Measurements from ENCODE around the gene TSC22D3.
"Not testable (repeated sequence)": the region's sequence is repeated elsewhere in the genome, so short reads cannot be mapped to it uniquely, and the experiment has no call there.

Gene TSC22D3

DNA sequence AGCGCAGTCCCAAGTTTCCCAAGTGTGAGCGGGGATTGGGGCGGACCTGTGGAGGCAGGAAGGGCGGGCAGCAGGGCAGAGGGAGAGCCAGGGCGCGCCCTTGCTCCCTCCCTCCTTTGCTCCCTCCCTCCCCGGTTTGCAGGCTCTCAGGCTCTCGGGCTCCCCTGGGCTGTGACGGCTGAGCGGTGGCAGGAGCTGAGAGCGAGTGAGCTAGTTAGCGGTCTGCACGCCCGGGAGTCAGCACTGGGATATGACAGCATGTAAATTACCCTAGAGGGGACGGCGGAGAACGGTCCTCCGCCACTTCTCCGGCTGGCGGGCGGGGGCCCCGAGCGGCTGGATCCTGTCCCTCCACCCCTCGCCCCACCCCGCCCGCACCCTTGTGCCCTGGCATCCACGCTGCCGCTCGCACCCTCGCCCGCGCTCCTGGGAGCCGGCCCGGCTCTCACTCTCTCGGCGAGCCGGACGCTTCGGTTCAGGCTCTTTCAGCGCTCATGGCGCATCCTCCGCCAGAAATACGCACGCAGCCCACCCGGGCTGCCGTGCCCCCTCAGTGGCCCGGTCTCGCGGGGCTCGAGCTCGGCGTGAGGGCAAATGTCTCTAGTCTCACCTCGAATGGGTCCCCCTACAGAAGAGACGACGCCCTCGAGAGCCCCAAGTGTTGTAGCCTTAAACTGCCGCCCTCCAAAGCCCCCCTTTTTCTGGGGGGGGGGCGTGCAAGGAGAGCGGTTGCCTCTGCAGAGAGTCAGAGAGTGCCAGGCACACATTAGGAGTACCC, at the start of gene TSC22D3:
Gene TSC22D3, minus strand, starts transcription at position 54 of the 778 bp plus-strand sequence. CDS start 368 bp downstream, outside the sequence.
- in situ Hi-C loops (cut with MboI; ENCODE audit: low sequenced_read_pairs): loop anchor here (5.0 kb wide), 1 partner anchor 114 kb away; no protein-coding TSS in a partner anchor

DNA sequence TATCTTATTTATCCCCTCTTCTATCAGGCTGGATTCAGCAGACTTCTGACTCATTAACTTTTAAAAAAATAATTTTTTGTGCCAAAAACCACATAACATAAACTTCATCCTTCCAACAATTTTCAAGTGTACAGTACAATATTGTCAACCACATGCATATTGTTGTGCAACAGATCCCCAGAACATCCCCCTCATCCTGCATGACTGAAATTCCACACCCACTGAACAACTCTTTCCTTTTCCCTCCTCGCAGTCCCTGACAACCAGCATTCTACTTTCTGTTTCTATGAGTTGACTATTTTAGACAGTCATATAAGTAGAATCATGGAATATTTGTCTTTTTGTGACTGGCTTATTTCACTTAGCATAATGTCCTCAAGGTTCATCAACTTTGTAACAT, 47.9 kb upstream of the TSC22D3 start:
- in situ Hi-C loops (cut with MboI; ENCODE audit: low sequenced_read_pairs): no loop called here

DNA sequence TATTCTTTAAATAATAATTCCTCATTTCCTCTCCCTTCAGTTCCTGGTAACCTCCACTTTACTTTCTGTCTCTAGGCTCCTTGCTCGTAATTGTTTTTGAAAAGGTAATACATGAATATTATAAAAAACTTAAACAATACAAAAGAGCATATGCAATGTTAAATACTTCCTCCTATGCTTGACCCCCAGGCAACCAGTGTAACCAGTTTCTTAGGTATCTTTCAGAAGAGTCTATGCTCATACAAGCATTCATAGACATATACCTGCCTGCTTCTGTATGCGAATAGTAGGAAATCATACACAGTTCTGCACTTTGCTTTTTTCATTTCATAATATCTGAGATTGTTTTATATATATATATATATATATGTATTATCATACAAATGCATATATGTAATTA, 47.5 kb upstream of the TSC22D3 start:
- in situ Hi-C loops (cut with MboI; ENCODE audit: low sequenced_read_pairs): no loop called here

DNA sequence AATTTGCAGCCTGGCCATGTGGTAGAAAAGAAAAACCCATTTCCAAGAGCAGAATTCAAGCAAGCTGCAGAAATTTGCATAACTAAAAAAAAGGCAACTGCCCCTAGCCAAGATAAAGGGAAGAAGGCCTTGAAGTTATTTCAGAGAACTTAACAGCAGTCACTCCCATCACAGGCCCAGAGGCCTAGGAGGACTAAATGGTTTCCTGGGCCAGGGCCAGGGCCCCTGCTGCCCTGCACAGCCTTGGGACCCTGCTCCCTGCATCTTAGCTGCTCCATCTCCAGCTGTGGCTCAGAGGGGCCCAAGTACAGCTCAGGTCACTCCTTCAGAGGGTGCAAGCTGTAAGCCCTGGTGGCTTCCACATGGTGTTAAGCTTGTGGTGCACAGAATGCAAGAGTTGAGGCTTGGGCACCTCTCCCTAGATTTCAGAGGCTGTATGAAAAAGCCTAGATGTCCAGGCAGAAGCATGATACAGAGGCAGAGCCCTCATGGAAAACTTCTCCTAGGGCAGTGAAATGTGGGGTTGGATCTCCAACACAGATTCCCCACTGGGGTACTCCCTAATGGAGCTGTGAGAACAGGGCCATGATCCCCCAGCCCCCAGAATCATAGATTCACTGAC, 43.4 kb upstream of the TSC22D3 start:
- in situ Hi-C loops (cut with MboI; ENCODE audit: low sequenced_read_pairs): no loop called here

DNA sequence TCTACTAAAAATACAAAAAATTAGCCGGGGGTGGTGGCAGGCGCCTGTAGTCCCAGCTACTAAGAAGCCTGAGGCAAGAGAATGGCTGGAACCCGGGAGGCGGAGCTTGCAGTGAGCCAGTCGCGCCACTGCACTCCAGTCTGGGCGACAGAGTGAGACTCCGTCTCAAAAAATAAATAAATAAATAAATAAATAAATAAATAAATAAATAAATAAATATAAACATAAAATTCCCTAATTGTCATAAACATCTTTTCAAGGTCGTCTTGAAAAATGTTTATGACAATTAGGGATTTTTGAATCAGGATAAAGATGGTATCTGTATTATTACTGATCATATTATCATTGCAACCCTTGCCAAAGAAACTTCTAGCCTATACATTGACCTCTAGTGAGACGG, 34.5 kb upstream of the TSC22D3 start:
- in situ Hi-C loops (cut with MboI; ENCODE audit: low sequenced_read_pairs): not testable (repeated sequence)

DNA sequence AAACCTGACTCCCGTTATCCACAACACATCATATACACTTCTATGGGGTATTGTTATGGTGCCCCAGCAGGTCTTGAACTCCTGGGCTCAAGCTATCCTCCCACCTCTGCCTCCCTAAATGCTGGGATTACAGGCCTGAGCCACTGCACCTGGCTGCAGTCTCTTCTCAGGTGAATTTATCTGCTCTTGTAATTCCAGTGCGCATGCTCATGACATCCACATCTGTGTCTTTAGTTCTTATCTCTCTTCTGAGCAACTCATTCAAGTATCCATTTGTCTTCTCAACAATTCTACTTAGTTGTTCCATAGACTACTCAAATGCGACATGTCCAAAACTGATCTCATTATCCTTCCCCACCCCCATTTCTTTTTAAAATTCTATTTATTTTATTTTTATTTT, 29.6 kb upstream of the TSC22D3 start:
- in situ Hi-C loops (cut with MboI; ENCODE audit: low sequenced_read_pairs): no loop called here

DNA sequence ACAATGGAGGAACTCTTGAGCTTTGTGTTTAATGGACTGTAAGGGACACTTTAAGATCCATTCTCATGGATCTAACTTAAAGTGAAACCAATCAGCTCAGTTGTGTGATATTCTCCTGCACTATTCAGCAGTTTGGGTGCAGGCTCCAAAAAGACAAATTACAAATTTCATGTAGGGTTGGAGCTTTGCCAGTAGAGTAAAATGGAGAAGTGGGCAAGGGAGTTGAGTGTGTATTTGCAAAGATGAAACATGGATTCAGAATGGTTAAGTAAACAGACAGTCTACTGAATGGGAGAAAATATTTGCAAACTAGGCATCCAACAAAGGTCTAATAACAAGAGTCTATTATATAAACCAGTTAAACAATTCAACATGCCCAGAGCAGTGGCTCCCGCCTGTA, 28.8 kb upstream of the TSC22D3 start:
- in situ Hi-C loops (cut with MboI; ENCODE audit: low sequenced_read_pairs): no loop called here

DNA sequence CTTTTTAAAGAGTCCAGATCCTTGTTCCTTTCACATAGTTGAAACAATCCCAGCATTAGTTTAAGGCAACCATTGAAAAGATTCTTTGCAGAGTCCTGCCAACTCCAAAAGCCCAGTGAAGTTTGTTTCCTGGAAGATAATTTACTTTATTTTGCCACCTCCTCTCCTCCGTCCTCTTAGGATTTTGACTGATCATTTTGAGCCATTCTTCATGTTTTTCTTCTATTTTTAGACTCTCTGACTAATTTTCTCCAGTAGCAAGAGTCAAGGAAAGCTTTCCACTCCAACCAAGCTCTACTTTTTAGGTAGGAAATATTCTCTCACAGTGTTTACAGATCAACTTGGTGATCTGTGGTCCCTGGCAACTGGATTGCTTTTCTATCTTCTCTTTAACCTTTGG, 12.2 kb upstream of the TSC22D3 start:
- in situ Hi-C loops (cut with MboI; ENCODE audit: low sequenced_read_pairs): loop anchor here (10.0 kb wide), 1 partner anchor 143 kb away; no protein-coding TSS in a partner anchor

DNA sequence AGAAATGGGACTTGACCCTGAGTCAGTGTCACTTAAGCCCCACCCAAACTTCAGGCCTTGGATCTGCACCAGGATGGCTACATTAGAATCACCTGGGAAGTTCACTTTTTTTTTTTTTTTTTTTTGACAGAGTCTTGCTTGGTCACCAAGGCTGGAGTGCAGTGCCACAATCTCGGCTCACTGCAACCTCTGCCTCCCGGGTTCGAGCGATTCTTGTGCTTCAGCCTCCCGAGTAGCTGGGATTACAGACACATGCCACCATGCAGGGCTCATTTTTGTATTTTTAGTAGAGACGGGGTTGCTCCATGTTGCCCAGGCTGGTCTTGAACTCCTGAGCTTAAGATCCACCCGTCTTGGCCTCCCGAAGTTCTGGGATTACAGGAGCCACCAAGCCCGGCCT, 4.9 kb upstream of the TSC22D3 start:
- in situ Hi-C loops (cut with MboI; ENCODE audit: low sequenced_read_pairs): loop anchor here (10.0 kb wide), 1 partner anchor 136 kb away; no protein-coding TSS in a partner anchor

DNA sequence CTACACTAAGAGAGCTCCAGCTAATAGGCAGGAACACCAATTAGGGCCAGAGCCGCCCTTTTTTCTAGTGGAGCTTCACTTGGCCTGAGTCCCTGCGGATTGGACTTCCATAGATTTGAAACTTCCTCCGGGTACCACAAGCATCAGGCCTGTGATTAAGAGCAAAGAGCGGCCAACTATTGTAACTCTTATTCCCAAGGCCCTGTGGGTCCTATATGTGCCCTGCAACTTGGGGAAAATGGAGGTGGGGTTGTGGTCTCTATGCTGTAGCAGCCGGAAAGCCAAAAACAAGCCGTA, 1.9 kb upstream of the TSC22D3 start, which contains the start of gene NCBP2L:
Gene NCBP2L, plus strand, starts transcription at position 198 of the 297 bp plus-strand sequence. CDS start 16,488 bp downstream, outside the sequence.
- in situ Hi-C loops (cut with MboI; ENCODE audit: low sequenced_read_pairs): loop anchor here (5.0 kb wide), 1 partner anchor 115 kb away; no protein-coding TSS in a partner anchor

DNA sequence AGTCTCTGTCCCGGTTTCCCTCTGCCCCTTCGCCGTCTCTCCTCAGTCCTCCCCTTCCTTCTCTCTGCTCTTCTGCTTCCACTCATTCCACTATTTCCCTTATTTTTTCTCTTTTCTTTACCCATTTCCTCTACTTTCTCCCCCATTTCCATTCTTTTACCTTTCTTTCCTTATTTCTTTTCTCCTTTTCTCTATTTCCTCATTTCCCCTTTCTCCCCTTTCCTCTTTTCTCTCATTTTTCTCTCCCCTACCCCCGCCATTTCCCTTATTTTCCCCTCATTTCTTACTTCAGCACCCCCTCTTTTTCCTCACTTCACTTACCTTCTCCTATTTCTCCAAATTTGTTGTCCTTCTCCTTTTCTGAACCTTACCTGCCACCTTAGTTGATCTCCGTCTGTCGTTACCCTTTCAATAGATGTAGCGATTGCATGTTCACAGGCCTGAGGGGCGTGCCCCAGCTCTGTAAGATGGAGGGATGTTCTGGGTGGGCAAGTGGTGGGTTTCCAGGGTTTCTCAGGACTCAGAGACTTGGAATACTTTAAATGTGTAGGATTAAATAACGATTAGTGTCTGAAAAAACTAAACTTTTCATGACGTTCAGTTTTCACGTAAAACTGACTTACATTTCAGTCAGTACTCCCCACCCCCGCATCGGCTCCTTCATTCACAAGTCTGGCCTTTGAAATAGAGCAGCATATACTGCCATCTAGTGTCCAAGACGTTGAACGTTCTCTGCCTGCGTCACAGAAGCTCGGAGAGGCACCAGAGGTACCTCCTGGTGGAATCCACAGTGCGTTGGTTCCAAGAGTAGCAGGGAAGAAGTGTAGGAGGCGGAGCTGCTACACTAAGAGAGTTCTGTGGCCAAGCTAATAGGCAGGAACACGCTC, 1.3 kb upstream of the TSC22D3 start:
- in situ Hi-C loops (cut with MboI; ENCODE audit: low sequenced_read_pairs): loop anchor here (5.0 kb wide), 1 partner anchor 115 kb away; no protein-coding TSS in a partner anchor

DNA sequence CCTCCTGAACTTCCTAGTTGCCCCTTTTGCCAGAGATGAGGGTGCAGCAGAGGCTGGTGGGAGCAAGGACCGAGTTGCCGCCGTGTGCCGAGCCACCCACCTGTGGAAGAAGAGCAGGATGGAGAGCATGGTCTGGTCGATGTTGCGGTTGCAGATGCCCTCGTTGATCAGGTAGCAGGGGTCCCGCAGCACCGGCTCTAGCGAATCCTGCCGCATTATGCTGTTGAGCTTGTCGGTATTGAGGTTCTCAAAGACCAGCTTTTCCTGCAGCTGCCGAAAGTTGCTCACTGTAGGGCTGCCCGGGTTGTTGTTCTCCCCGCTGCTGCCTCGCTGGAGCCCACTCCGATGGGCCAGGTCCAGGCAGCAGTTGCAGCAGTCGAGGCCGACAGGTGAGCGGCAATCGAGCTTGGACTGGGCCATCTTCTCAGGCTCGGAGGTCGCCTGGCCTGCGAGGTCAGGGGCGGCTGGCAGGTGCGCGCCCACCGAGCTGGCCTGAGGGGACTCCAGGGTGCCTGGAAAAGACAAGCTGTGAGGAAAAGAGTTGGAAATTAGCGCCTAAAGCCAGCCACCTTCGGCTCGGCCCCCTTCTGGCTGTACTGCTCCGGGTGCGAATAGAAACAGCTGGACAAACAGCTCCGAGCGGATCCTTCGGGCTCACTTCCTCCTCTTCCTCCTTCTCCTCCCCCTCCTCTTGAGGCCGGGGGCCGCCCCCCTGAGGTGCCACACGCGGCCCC, 420 bp downstream of the TSC22D3 start:
- in situ Hi-C loops (cut with MboI; ENCODE audit: low sequenced_read_pairs): loop anchor here (5.0 kb wide), 1 partner anchor 113 kb away; no protein-coding TSS in a partner anchor

DNA sequence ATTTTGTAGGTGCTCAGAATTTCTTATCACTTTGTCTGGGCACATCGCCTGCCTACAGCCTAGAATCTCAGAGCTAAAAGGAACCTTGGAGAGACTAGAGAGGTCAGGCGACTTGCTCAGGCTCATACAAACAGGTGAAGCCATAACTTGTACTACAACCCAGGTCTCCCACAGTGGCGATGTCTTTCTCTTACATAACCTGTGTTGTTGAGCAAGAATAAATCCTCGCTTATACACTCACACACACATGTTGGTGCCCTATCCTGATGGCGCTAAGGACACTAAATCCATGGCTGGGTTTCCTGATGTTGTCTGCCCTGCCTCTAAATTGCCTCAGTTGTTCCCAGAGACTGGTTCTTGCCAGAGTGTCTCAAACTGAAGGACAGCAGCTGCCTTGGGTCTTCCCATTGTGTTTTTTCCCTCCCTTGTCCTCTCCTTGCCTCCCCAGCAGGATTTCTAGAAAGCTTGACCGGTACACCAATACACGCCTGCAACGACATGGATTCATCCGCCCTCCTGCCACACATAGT, 1.6 kb downstream of the TSC22D3 start:
- in situ Hi-C loops (cut with MboI; ENCODE audit: low sequenced_read_pairs): no loop called here

DNA sequence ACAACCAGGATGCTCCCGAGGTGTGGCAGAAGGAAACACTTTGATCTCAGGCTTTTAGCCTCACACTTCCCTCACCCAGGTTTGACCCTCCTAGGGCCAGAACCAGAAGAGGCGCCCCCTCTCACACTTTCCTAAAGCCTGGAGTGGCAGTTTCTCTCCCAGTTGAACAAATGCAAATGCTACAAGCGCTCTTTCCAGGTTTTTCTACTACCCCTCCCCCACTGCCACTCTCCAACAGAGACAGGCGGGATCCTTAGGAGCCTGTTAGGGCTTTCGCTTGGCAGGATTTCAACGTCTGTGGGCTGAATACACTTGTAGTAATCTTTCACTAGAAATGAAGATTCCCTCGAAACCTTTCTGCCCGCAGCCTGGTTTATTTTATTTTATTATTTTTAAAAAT, 2.4 kb downstream of the TSC22D3 start:
- in situ Hi-C loops (cut with MboI; ENCODE audit: low sequenced_read_pairs): no loop called here

DNA sequence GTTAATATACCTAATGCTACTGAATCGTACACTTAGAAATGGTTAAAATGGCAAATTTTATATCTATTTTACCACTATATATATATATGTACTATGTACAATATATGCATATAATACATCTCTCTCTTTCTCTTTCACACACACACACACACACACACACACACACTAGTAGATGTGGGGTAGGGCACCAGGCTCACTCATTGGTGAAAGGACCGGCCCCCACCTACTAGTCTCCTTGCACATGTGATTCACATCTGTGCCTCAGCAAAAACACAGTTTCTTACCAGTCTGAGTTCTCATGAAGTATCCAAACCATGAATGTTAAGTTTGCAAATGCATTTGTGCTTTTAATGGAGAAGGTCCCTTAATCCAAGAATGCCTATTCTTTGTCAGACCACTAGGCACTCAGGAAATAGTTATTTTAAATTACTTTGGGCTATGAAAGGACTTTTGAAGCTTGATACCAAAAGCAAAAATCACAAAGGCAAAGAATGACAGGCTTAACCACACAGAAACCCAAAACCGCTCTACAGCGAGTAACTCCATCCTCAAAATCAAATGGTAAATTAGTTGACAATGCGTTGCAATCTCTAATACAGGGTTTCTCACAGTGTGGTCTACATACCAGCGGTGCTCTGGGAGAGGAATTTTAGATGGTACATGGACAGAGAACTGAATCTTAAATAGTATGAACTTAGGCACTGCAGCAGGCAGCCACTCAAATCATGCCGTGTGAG, 5.8 kb downstream of the TSC22D3 start:
- in situ Hi-C loops (cut with MboI; ENCODE audit: low sequenced_read_pairs): no loop called here

DNA sequence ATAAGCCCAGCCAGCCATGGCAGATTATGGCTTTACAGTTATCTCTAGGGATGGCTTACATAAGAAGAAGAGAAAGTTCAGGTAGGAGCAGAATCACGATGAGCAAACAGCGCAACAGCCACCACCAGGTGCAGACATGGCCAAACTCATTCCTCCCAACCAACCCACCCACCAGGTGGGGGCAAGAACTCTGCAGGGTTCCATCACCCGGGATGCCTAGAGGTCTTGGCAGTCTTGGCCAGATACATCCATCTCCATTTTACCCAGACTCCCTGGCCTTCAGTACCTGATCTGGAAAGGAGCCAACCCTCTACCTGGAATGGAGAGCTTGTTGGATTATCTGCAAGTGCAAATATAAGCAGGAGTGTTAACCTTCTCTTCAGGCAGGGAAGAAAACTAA, 7.5 kb downstream of the TSC22D3 start:
- in situ Hi-C loops (cut with MboI; ENCODE audit: low sequenced_read_pairs): no loop called here

DNA sequence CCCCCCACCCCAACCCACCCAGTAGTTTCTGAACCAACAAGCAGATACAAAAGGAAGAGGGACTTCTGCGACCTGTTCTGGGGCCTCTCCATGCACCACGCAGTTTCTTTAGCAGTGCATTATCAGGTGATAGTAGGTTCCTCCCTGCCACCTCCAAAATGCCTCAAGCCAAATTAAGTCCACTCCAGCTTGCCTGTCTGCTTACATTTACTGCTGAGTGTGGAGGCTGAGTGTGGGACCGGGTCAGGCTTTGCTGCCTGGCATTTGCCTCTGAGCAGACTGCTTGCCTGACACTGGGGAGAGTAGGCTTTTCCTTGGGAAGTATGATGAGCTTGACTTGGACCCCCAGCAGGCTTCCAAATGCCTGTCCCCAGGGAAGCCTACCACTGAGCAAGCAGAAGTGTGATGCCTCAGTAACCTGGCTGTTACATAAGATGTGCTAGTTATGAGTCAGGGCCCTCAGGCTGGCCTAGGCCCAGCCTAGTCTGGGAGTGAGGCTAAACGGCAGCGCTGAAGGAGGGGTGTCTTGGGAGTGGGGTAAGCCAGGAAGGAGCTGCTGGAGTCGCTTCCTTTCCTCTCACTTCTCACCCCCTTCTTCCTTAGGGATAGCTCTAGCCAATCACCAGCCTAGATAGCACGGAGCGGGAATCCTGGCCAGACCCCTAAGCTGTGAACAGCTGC, 9.0 kb downstream of the TSC22D3 start:
- in situ Hi-C loops (cut with MboI; ENCODE audit: low sequenced_read_pairs): no loop called here

DNA sequence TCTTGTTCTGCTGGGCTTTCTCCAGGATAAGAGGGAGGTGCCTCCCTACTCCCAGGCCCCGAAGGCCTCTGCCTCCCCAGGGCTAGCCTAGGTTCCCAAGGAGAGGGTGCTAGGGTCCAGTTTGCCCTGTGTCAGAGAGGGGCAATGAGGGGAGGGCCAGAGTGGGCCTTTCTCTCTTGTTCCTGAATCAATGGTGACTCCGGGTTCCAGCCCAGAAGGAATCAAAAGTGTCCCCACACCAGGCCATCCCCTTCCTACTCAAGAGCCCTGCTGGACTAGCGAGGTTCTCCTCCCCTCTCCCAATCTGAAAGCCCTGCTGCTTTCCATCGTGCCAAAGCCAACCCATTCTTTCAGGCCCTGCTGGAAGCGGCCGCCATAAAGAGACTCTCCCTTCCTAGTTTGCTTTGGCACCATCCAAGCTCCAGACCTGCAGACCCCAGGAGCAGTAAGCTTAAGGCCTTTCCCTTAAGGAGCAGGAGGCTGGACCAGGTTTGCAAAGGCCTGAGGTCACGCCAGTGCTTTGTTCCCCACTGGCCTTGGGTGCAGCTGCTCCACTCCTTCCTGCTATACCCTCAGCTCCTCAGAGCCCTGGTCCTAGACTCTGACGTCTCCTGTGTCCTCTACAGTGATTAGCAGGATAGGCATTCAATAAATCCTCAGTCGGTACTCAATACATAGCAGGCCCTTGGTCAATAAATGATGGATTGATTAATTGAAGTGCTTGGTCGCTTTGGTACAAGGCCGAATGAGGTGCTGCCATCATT, 10.6 kb downstream of the TSC22D3 start:
- in situ Hi-C loops (cut with MboI; ENCODE audit: low sequenced_read_pairs): no loop called here

All from HL-60/S4 (cell line).